Activated CD8-positive, alpha-beta memory T cell treated with anti-CD3 and anti-CD28 coated beads for 48 hours (primary cell): ENCODE data around the gene VKORC1.

ENCODE experiments used
- DNase-seq, 3 experiments: peaks; one replicate each; pipeline ENCODE4 v3.0.0-alpha.2; 2020; ENCODE audit warnings: low read depth in 2 of 3, low spot score in 2 of 3

VKORC1 gene

GRCh38 chr16:31130336-31130891 is 35.8 kb upstream of the VKORC1 start:
- no peak for DNase-seq

GRCh38 chr16:31129568-31130335 is 35.2 kb upstream of the VKORC1 start:
- no peak for DNase-seq

GRCh38 chr16:31128711-31129567 is 34.3 kb upstream of the VKORC1 start:
- DNase-seq = no peak

GRCh38 chr16:31127182-31127581 is 32.6 kb upstream of the VKORC1 start:
- no peak for DNase-seq

- no peak for DNase-seq
These were observed 31.2 kb upstream of the VKORC1 start for GRCh38 chr16:31125844-31126243.

- DNase-seq = no peak
These were observed 25.5 kb upstream of the VKORC1 start for GRCh38 chr16:31120129-31120528.

GRCh38 chr16:31118223-31119155 is 23.9 kb upstream of the VKORC1 start:
- no peak for DNase-seq

- peak; percentile 89 to 92 (median 91) for DNase-seq
These were observed 23.0 kb upstream of the VKORC1 start, which contains the start of gene KAT8 for GRCh38 chr16:31117384-31118222. KAT8 (plus strand) TSS chr16:31117664; CDS start chr16:31117682, 18 bp downstream.

- no peak for DNase-seq
These were observed 19.9 kb upstream of the VKORC1 start for GRCh38 chr16:31114468-31114867.

- no peak for DNase-seq
These were observed 18.8 kb upstream of the VKORC1 start for GRCh38 chr16:31113121-31114120.

GRCh38 chr16:31112711-31113110 is 18.1 kb upstream of the VKORC1 start:
- no peak for DNase-seq

- DNase-seq = no peak
These were observed 17.4 kb upstream of the VKORC1 start for GRCh38 chr16:31111881-31112466.

- no peak for DNase-seq
These were observed 15.8 kb upstream of the VKORC1 start for GRCh38 chr16:31110106-31111034.

GRCh38 chr16:31109622-31110021 is 15.0 kb upstream of the VKORC1 start:
- DNase-seq = no peak

- DNase-seq = no peak
These were observed 14.4 kb upstream of the VKORC1 start for GRCh38 chr16:31108794-31109558.

GRCh38 chr16:31108035-31108793 is 13.6 kb upstream of the VKORC1 start, which contains the start of gene BCKDK:
BCKDK (plus strand) TSS chr16:31108386; CDS start chr16:31109224, 838 bp downstream.
- DNase-seq = peak; percentile 54 to 73 (median 65)
